ENCODE data around the gene KIF26A.
"Not testable (repeated sequence)": the region's sequence is repeated elsewhere in the genome, so short reads cannot be mapped to it uniquely, and the experiment has no call there.

KIF26A gene

DNA sequence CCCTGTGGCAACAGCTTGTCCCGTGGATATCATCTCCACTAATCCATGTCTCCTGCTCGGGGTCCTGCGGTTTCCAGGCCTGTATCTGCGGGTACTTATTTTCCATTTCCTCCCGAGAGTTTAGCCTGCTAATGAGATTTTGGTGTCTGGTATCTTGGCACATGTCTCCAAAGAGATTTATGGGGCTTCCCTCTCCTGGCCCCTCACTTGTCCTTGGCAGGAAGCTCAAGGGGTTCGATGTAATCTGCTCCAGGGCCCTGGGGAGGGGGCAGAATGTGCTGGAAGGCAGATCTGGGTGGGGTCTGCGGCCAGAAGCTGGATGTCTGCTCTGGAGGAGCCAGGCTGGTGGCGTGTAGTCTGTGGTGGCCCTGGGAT is 85.7 kb downstream of the KIF26A start:
- peak overlapping the region in 1 of 2 donors; percentile 36 for H3K4me3 ChIP-seq (ENCODE audit: low read depth in 1 of 2, low read length in 2 of 2)
- H3K27ac ChIP-seq (ENCODE audit: low read depth, low read length): peak overlapping the region; percentile 77

DNA sequence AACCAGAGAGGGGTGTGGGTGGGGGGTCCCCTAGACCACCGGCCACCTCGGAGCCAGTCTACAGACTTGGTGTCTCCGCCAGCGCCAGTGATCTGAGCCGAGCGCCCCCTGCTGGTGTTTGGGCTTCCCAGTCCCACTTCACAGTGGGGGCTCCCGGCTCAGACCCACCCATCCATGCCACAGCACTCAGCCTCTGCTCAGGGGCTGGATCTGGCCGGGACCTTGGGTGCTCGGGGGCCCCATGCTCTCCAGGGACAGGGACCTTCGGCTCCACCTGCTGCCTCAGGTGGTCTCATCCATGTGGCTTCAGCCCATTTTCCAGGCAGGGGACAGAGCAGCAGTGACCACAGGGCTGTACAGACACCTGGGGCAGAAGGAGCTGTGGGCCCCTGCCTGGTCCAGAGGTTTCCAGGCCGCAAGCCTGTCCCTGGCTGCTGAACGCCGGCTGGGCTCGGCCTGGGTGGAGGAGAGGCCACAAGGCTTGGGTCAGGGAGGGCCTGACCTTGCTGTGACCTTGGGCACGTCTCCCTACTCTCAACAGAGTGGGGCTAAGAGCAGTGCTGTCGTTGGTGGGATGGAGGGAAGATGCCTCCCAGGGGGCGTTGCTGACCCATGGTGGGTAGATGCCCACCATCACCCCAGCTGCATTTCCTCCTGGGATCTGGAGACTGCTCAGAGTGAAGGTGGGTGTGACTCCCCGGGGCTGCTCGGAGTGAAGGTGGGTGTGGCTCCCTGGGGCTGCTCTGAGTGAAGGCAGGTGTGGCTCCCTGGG is 86.3 kb downstream of the KIF26A start:
- Histone ChIP-seq H3K9me3 (ENCODE audit: control insufficient read depth in 1 of 2, low read length in 2 of 2) (peaks cover 4 to 8% of the 10 kb centered on the region in 2 donors), H3K36me3 (ENCODE audit: control insufficient read depth in 1 of 2, insufficient read depth in 2 of 2, low read length in 2 of 2) (no peaks in the 10 kb centered on the region), H3K27me3 (ENCODE audit: control insufficient read depth in 1 of 2, insufficient read depth in 2 of 2, low read length in 2 of 2) (no peaks in the 10 kb centered on the region), H3K9ac (ENCODE audit: low read depth in 1 of 2, low read length in 2 of 2) (peak overlapping the region in 1 of 2 donors; percentile 65), H3K4me3 (ENCODE audit: low read depth in 1 of 2, low read length in 2 of 2) (peak overlapping the region in 1 of 2 donors; percentile 40), H3K4me1 (ENCODE audit: control insufficient read depth in 1 of 2, insufficient read depth in 2 of 2, low read length in 2 of 2) (peaks cover 23 to 36% of the 10 kb centered on the region in 2 donors), H3K27ac (ENCODE audit: low read depth, low read length) (peak overlapping the region; percentile 77)

More for the DNA sequence above, 85.7 kb downstream of the KIF26A start:
- Histone ChIP-seq H3K9me3 (ENCODE audit: control insufficient read depth in 1 of 2, low read length in 2 of 2) (peaks cover 4 to 8% of the 10 kb centered on the region in 2 donors), H3K4me1 (ENCODE audit: control insufficient read depth in 1 of 2, insufficient read depth in 2 of 2, low read length in 2 of 2) (peaks cover 17 to 32% of the 10 kb centered on the region in 2 donors), H3K27me3 (ENCODE audit: control insufficient read depth in 1 of 2, insufficient read depth in 2 of 2, low read length in 2 of 2) (no peaks in the 10 kb centered on the region), H3K36me3 (ENCODE audit: control insufficient read depth in 1 of 2, insufficient read depth in 2 of 2, low read length in 2 of 2) (no peaks in the 10 kb centered on the region), H3K9ac (ENCODE audit: low read depth in 1 of 2, low read length in 2 of 2) (peak overlapping the region in 1 of 2 donors; percentile 65)

DNA sequence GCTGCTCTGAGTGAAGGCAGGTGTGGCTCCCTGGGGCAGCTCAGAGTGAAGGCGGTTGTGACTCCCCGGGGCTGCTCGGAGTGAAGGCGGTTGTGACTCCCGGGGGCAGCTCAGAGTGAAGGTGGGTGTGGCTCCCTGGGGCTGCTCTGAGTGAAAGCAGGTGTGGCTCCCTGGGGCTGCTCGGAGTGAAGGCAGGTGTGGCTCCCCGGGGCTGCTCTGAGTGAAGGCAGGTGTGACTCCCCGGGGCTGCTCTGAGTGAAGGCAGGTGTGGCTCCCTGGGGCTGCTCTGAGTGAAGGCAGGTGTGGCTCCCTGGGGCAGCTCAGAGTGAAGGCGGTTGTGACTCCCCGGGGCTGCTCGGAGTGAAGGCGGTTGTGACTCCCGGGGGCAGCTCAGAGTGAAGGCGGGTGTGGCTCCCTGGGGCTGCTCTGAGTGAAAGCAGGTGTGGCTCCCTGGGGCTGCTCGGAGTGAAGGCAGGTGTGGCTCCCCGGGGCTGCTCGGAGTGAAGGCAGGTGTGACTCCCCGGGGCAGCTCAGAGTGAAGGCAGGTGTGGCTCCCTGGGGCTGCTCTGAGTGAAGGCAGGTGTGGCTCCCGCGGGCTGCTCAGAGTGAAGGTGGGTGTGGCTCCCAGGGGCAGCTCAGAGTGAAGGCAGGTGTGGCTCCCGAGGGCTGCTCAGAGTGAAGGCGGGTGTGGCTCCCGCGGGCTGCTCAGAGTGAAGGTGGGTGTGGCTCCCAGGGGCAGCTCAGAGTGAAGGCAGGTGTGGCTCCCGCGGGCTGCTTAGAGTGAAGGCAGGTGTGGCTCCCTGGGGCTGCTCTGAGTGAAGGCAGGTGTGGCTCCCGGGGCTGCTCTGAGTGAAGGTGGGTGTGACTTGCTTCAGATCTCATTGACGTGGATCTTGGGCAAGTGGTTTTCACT is 87.1 kb downstream of the KIF26A start:
- peak overlapping the region in 1 of 2 donors; percentile 63 for H3K9ac ChIP-seq (ENCODE audit: low read depth in 1 of 2, low read length in 2 of 2)
- H3K4me3 ChIP-seq (ENCODE audit: low read depth in 1 of 2, low read length in 2 of 2); H3K27me3 ChIP-seq (ENCODE audit: control insufficient read depth in 1 of 2, insufficient read depth in 2 of 2, low read length in 2 of 2); H3K9me3 ChIP-seq (ENCODE audit: control insufficient read depth in 1 of 2, low read length in 2 of 2); H3K36me3 ChIP-seq (ENCODE audit: control insufficient read depth in 1 of 2, insufficient read depth in 2 of 2, low read length in 2 of 2): not testable (repeated sequence)
- H3K4me1 ChIP-seq (ENCODE audit: control insufficient read depth in 1 of 2, insufficient read depth in 2 of 2, low read length in 2 of 2): peaks cover 27 to 42% of the 10 kb centered on the region in 2 donors
- peak overlapping the region; percentile 73 for H3K27ac ChIP-seq (ENCODE audit: low read depth, low read length)

DNA sequence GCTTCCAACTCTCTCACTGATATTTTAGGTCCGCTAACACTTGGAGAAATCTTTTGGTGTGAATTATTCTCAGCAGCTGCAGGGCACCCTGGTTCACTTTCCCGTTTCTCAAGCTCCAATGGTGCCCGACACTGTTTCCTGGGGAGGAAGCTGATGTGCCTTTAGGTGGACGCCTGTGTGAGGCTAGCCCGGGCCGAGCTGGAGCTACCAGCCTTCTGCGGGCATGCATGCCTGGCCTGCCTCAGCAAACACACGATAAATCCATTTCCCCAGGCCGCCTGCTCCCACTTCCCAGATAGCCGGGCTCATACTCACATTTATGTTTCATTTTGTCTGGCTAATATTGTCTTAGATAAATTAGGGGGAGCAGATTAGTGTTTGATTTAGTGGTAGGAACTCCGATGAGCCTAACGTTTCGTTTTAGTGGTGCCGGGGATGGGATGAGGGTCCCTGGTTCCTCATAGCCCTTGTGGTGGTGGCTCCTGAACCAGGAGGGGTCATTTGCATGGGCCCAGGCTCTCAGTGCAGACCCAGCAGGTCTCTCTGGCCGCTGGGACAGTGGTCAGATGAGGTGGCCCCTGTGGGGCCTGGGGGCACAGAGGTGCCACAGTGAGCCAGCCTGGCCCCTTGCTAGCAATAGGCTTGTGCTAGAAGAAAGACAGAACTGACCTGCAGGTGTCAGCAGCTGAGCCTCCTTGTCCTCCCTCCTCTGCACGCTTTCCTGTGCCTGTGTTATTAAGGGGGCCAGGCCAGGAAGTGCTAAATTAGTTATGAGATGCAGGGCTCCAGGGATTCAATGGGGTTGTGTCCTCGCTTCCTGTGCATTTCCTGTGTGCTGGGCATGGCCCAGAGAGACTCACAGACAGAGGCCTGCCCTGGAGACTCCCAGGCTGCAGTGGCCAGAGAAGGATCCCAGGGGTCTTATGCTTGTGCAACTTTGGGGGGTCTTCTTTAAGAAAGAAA is 88.3 kb downstream of the KIF26A start:
- H3K9ac ChIP-seq (ENCODE audit: low read depth in 1 of 2, low read length in 2 of 2): peak overlapping the region in 1 of 2 donors; percentile 63
- peaks cover 27 to 42% of the 10 kb centered on the region in 2 donors for H3K4me1 ChIP-seq (ENCODE audit: control insufficient read depth in 1 of 2, insufficient read depth in 2 of 2, low read length in 2 of 2)
- peak overlapping the region in 1 of 2 donors; percentile 22 for H3K4me3 ChIP-seq (ENCODE audit: low read depth in 1 of 2, low read length in 2 of 2)
- no peaks in the 10 kb centered on the region for H3K27me3 ChIP-seq (ENCODE audit: control insufficient read depth in 1 of 2, insufficient read depth in 2 of 2, low read length in 2 of 2)
- no peaks in the 10 kb centered on the region for H3K36me3 ChIP-seq (ENCODE audit: control insufficient read depth in 1 of 2, insufficient read depth in 2 of 2, low read length in 2 of 2)
- peaks cover 5 to 9% of the 10 kb centered on the region in 2 donors for H3K9me3 ChIP-seq (ENCODE audit: control insufficient read depth in 1 of 2, low read length in 2 of 2)
- H3K27ac ChIP-seq (ENCODE audit: low read depth, low read length): peak overlapping the region; percentile 67

DNA sequence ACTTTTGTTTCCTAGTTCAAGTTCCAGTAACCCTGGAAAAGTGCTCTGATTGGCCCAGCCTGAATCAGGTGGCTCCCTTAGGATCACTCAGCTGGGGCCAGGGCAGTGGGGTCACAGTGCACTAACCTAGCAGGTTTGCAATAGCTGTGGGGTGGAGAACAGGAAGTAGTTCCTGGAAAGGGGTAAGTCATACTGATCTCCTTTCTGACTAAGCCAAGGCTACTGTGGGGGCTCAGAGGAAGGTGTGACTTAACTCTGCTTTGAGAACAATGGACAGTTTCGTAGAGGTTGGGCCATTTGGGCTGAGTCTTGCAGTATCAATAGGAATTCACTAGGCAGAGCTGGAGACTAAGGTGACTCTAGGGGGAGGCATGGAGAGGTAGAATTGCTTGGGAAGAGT is 89.4 kb downstream of the KIF26A start:
- Histone ChIP-seq H3K36me3 (ENCODE audit: control insufficient read depth in 1 of 2, insufficient read depth in 2 of 2, low read length in 2 of 2) (no peaks in the 10 kb centered on the region), H3K9me3 (ENCODE audit: control insufficient read depth in 1 of 2, low read length in 2 of 2) (peaks cover 8 to 17% of the 10 kb centered on the region in 2 donors), H3K4me3 (ENCODE audit: low read depth in 1 of 2, low read length in 2 of 2) (no peak overlapping the region), H3K9ac (ENCODE audit: low read depth in 1 of 2, low read length in 2 of 2) (no peak overlapping the region), H3K27me3 (ENCODE audit: control insufficient read depth in 1 of 2, insufficient read depth in 2 of 2, low read length in 2 of 2) (no peaks in the 10 kb centered on the region), H3K4me1 (ENCODE audit: control insufficient read depth in 1 of 2, insufficient read depth in 2 of 2, low read length in 2 of 2) (peaks cover 27 to 42% of the 10 kb centered on the region in 2 donors), H3K27ac (ENCODE audit: low read depth, low read length) (peak overlapping the region; percentile 48)

DNA sequence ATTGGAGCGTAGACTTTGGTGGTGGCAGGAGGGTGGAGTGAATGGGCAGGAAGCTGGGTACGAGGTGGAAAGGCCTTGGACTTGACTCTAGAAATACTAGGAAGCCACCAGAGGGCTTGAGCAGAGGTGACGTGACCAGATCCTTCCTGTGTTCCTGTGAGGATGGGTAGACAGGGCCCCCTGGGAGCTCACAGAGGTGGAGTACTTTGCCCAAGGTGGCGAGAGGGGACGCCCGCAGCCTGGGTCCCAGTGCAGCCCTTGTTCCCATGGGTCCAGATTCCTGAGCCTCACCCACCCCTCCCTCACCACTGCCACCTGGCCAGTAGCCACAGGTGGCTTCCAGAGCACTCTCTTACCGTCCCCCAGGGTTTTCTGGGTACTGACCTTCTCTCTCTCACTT is 89.8 kb downstream of the KIF26A start:
- H3K27ac ChIP-seq (ENCODE audit: low read depth, low read length): no peak overlapping the region
- H3K36me3 ChIP-seq (ENCODE audit: control insufficient read depth in 1 of 2, insufficient read depth in 2 of 2, low read length in 2 of 2): no peaks in the 10 kb centered on the region
- no peak overlapping the region for H3K9ac ChIP-seq (ENCODE audit: low read depth in 1 of 2, low read length in 2 of 2)
- H3K4me1 ChIP-seq (ENCODE audit: control insufficient read depth in 1 of 2, insufficient read depth in 2 of 2, low read length in 2 of 2): peaks cover 27 to 42% of the 10 kb centered on the region in 2 donors
- H3K9me3 ChIP-seq (ENCODE audit: control insufficient read depth in 1 of 2, low read length in 2 of 2): peaks cover 8 to 21% of the 10 kb centered on the region in 2 donors
- no peaks in the 10 kb centered on the region for H3K27me3 ChIP-seq (ENCODE audit: control insufficient read depth in 1 of 2, insufficient read depth in 2 of 2, low read length in 2 of 2)
- H3K4me3 ChIP-seq (ENCODE audit: low read depth in 1 of 2, low read length in 2 of 2): no peak overlapping the region

DNA sequence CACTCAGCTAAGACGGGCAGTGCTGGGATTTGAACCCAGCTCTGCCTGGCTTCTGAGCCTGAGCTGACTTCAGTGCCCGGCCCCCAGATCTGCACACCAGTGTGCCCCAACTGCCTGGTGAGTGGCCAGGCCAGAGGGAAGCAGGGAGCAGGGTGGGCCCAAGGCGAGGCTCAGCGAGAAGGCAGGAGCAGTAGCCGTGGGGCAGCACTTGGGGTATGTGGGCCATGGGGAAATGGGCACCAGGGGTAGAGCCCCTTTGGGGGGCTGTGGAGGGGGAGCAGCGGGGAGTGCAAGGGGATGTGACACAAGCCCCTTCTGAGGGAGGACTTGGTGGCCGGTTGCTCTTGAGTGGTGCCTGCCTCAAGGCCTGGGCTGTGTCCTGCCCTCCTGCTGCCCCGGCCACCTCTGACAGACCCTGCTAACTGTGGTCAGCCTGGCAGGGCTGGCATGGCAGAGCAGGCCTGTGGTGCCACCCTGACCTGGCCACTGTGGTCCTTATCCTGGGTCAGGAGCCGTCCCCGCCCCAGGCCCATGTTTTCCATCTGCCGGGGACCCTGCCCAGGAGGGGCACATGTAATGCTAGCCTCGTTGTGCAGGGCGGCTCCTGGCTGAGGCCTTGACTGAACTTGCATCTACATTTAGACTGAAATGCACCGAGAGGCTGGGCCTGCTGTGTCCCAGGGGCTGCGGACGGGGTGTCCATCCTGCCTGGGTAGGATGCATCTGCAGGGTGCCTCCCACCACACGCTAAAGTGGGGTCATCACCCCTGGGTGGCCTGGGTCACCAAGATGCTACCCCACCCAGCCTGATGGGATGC is 90.5 kb downstream of the KIF26A start:
- H3K4me3 ChIP-seq (ENCODE audit: low read depth in 1 of 2, low read length in 2 of 2): no peak overlapping the region
- H3K9ac ChIP-seq (ENCODE audit: low read depth in 1 of 2, low read length in 2 of 2): no peak overlapping the region
- no peaks in the 10 kb centered on the region for H3K36me3 ChIP-seq (ENCODE audit: control insufficient read depth in 1 of 2, insufficient read depth in 2 of 2, low read length in 2 of 2)
- H3K27ac ChIP-seq (ENCODE audit: low read depth, low read length): no peak overlapping the region
- peaks cover 9 to 27% of the 10 kb centered on the region in 2 donors for H3K9me3 ChIP-seq (ENCODE audit: control insufficient read depth in 1 of 2, low read length in 2 of 2)
- H3K27me3 ChIP-seq (ENCODE audit: control insufficient read depth in 1 of 2, insufficient read depth in 2 of 2, low read length in 2 of 2): no peaks in the 10 kb centered on the region
- H3K4me1 ChIP-seq (ENCODE audit: control insufficient read depth in 1 of 2, insufficient read depth in 2 of 2, low read length in 2 of 2): peaks cover 22 to 41% of the 10 kb centered on the region in 2 donors

DNA sequence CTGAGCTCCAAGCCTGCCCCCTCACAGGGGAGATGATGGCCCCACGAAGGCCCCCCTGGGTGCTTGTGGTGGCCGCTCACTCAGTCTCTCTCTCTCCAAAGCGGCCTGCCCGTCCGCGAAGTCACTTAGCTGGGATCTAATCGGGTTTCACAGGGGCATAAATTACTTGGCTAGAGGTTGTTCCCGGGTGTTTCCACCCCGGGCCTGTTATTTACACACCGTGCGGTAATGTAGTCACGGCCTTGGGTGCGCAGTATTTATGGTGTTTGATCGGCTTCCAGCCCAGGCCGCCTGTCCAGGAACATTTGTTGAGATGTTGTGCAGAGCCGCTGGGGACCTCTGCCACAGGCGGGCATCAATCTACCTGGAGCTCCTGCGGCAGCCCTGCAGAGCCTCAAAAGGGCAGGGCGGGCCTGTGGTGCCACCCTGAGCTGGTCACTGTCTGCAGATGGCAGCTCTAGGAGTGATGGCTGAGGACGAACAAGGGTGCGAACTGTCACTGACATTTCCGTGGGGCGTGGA is 91.2 kb downstream of the KIF26A start:
- H3K9ac ChIP-seq (ENCODE audit: low read depth in 1 of 2, low read length in 2 of 2): no peak overlapping the region
- no peaks in the 10 kb centered on the region for H3K27me3 ChIP-seq (ENCODE audit: control insufficient read depth in 1 of 2, insufficient read depth in 2 of 2, low read length in 2 of 2)
- no peak overlapping the region for H3K27ac ChIP-seq (ENCODE audit: low read depth, low read length)
- H3K9me3 ChIP-seq (ENCODE audit: control insufficient read depth in 1 of 2, low read length in 2 of 2): peaks cover 15 to 33% of the 10 kb centered on the region in 2 donors
- no peak overlapping the region for H3K4me3 ChIP-seq (ENCODE audit: low read depth in 1 of 2, low read length in 2 of 2)
- H3K36me3 ChIP-seq (ENCODE audit: control insufficient read depth in 1 of 2, insufficient read depth in 2 of 2, low read length in 2 of 2): no peaks in the 10 kb centered on the region
- peaks cover 21 to 34% of the 10 kb centered on the region in 2 donors for H3K4me1 ChIP-seq (ENCODE audit: control insufficient read depth in 1 of 2, insufficient read depth in 2 of 2, low read length in 2 of 2)

All from duodenal mucosa (tissue), 2 donors.